Measurements from ENCODE around the gene SHTN1.

Gene SHTN1

GRCh38 chr10:116840389-116841075 lies 164.5 kb downstream of the SHTN1 start:
- Mint-ChIP-seq H3K36me3 (ENCODE audit: low read depth) (no peaks in the 10 kb centered on the region), H3K4me3 (no peak overlapping the region)

GRCh38 chr10:116838143-116838725 lies 166.8 kb downstream of the SHTN1 start:
- Mint-ChIP-seq H3K27ac (no peak overlapping the region), H3K27me3 (ENCODE audit: low read depth, poor library complexity) (peaks cover 49% of the 10 kb centered on the region), H3K4me3 (no peak overlapping the region), H3K36me3 (ENCODE audit: low read depth) (no peaks in the 10 kb centered on the region), H3K4me1 (peaks cover 32% of the 10 kb centered on the region), H3K9me3 (no peaks in the 10 kb centered on the region)
- no peak for DNase-seq
- TF ChIP-seq CTCF (IDR thresholded peaks at IDR 0.05), result no peak

More at GRCh38 chr10:116840389-116841075, 164.5 kb downstream of the SHTN1 start:
- Mint-ChIP-seq H3K9me3 (no peaks in the 10 kb centered on the region), H3K27ac (no peak overlapping the region), H3K4me1 (peaks cover 17% of the 10 kb centered on the region), H3K27me3 (ENCODE audit: low read depth, poor library complexity) (peaks cover 46% of the 10 kb centered on the region)
- no peak for DNase-seq
- TF ChIP-seq CTCF (IDR thresholded peaks at IDR 0.05), result no peak

GRCh38 chr10:116836902-116837523 lies 168.0 kb downstream of the SHTN1 start:
- H3K4me1 Mint-ChIP-seq, result peaks cover 32% of the 10 kb centered on the region

GRCh38 chr10:116836083-116836482 lies 168.9 kb downstream of the SHTN1 start:
- Mint-ChIP-seq H3K36me3 (ENCODE audit: low read depth) (peaks cover 2% of the 10 kb centered on the region), H3K9me3 (no peaks in the 10 kb centered on the region), H3K4me1 (peaks cover 32% of the 10 kb centered on the region), H3K27me3 (ENCODE audit: low read depth, poor library complexity) (peaks cover 56% of the 10 kb centered on the region), H3K4me3 (no peak overlapping the region), H3K27ac (no peak overlapping the region)
- TF ChIP-seq CTCF (IDR thresholded peaks at IDR 0.05), result no peak
- peak; percentile 10 for DNase-seq

More at GRCh38 chr10:116836902-116837523, 168.0 kb downstream of the SHTN1 start:
- no peak for DNase-seq
- no peak overlapping the region for H3K27ac Mint-ChIP-seq
- H3K36me3 Mint-ChIP-seq (ENCODE audit: low read depth), result no peaks in the 10 kb centered on the region
- no peak overlapping the region for H3K4me3 Mint-ChIP-seq
- no peak for TF ChIP-seq CTCF (IDR thresholded peaks at IDR 0.05)
- H3K27me3 Mint-ChIP-seq (ENCODE audit: low read depth, poor library complexity), result peaks cover 55% of the 10 kb centered on the region
- H3K9me3 Mint-ChIP-seq, result no peaks in the 10 kb centered on the region

- Mint-ChIP-seq H3K27me3 (ENCODE audit: low read depth, poor library complexity) (peaks cover 58% of the 10 kb centered on the region), H3K27ac (no peak overlapping the region), H3K36me3 (ENCODE audit: low read depth) (peaks cover 4% of the 10 kb centered on the region), H3K4me3 (no peak overlapping the region), H3K9me3 (no peaks in the 10 kb centered on the region), H3K4me1 (peaks cover 32% of the 10 kb centered on the region)
- TF ChIP-seq CTCF (IDR thresholded peaks at IDR 0.05), result no peak
- no peak for DNase-seq
Observed at GRCh38 chr10:116835658-116836057, 169.3 kb downstream of the SHTN1 start.
